ENCODE results near the gene AIDA.

DNA sequence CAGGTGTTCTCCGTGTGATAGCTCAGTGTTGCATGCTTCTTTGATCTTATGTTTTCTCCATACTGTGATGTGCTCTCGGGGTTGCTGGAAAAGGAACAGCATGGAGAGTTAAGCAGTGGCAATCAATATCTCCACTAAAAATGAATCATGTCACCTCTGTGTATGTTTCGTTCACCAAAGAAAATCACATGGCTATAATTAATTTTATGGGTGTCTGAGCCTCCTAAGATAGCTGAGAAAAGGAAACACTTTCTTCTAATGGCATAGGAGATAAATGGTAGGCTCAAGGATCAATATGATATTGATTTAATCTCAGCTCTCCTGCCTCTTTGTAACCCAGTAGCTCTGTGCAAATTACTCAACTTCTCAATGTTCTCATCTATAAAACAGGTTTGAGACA, 39.0 kb upstream of the AIDA start:
- TF ChIP-seq, protein P1, sequence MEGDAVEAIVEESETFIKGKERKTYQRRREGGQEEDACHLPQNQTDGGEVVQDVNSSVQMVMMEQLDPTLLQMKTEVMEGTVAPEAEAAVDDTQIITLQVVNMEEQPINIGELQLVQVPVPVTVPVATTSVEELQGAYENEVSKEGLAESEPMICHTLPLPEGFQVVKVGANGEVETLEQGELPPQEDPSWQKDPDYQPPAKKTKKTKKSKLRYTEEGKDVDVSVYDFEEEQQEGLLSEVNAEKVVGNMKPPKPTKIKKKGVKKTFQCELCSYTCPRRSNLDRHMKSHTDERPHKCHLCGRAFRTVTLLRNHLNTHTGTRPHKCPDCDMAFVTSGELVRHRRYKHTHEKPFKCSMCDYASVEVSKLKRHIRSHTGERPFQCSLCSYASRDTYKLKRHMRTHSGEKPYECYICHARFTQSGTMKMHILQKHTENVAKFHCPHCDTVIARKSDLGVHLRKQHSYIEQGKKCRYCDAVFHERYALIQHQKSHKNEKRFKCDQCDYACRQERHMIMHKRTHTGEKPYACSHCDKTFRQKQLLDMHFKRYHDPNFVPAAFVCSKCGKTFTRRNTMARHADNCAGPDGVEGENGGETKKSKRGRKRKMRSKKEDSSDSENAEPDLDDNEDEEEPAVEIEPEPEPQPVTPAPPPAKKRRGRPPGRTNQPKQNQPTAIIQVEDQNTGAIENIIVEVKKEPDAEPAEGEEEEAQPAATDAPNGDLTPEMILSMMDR (IDR thresholded peaks at IDR 0.05): no peak
- TF ChIP-seq ZNF302 (CRISPR knock-in tag; IDR thresholded peaks at IDR 0.05) (no peak), SMC3 (IDR thresholded peaks at IDR 0.05) (no peak), EP300 (IDR thresholded peaks at IDR 0.05) (no peak), RAD21 (conservative IDR thresholded peaks at IDR 0.05 in 1 of 2, IDR thresholded peaks at IDR 0.05 in 1 of 2) (no peak), BHLHE40 (IDR thresholded peaks at IDR 0.05; ENCODE audit: low read depth, low read length) (no peak), NR3C1 (IDR thresholded peaks at IDR 0.05) (no peak), ZFP36 (IDR thresholded peaks at IDR 0.05; ENCODE audit: borderline replicate concordance, partially characterized antibody) (no peak), CHD2 (IDR thresholded peaks at IDR 0.05; ENCODE audit: low read length, partially characterized antibody) (no peak), NFE2L2 (conservative IDR thresholded peaks at IDR 0.05; ENCODE audit: low read length) (no peak), MYC (IDR thresholded peaks at IDR 0.05; ENCODE audit: borderline replicate concordance, low read length) (no peak), JUN (IDR thresholded peaks at IDR 0.05) (no peak), POLR2A (IDR thresholded peaks at IDR 0.05; ENCODE audit: low read length) (no peak)
- TF ChIP-seq, protein P2, sequence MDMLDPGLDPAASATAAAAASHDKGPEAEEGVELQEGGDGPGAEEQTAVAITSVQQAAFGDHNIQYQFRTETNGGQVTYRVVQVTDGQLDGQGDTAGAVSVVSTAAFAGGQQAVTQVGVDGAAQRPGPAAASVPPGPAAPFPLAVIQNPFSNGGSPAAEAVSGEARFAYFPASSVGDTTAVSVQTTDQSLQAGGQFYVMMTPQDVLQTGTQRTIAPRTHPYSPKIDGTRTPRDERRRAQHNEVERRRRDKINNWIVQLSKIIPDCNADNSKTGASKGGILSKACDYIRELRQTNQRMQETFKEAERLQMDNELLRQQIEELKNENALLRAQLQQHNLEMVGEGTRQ (IDR thresholded peaks at IDR 0.05): no peak

Measured in A549 (cell line).